Measurements from ENCODE around the gene USP7. TPM values are rescaled to one million over a fixed set of nuclear protein-coding genes. Genes with fewer than 3 reads are reported as not detected.
"Not testable (repeated sequence)": the region's sequence is repeated elsewhere in the genome, so short reads cannot be mapped to it uniquely, and the experiment has no call there.

USP7 gene
- total RNA-seq, result 70.2 and 73.2 TPM in 2 replicates

DNA sequence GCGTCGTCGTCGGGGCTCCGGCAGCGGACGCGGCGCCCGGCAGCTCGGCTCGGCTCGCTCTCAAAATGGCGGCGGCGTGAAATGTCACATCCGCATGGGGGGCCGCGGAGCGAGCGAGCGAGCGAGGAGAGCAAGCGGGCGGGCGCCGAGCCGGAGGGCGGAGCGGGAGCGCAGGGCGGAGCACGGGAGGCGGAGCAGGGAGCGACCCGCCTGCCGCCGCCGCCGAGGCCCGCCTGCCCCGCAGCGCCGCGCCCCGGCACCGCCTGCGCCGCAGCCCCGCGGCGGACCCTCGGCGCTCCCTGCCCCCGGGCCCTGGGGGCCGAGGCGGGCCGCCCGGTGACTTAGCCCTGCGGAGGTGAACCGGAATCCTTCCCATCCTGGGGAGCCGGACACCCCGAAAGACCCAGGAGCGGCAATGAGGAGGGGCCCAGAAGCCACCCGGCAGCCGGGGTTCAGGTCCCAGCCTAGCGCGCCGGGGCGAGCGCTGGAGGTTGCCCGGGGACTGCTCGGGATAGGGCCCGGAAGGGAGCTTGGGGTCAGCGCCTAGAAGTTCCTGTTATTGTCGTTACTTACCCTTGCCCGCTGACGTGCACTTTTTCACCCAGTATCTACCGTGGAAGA is at the start of gene USP7:
USP7 (minus strand) TSS at position 86 of the 621 bp plus-strand sequence. CDS start 621 bp downstream, outside the sequence.
- DNase-seq (ENCODE audit: low read depth, low spot score), result peak; percentile 59

- DNase-seq (ENCODE audit: low read depth, low spot score), result no peak
Measured at GRCh38 chr16:9013508-9013864, 49.8 kb upstream of the USP7 start.

DNA sequence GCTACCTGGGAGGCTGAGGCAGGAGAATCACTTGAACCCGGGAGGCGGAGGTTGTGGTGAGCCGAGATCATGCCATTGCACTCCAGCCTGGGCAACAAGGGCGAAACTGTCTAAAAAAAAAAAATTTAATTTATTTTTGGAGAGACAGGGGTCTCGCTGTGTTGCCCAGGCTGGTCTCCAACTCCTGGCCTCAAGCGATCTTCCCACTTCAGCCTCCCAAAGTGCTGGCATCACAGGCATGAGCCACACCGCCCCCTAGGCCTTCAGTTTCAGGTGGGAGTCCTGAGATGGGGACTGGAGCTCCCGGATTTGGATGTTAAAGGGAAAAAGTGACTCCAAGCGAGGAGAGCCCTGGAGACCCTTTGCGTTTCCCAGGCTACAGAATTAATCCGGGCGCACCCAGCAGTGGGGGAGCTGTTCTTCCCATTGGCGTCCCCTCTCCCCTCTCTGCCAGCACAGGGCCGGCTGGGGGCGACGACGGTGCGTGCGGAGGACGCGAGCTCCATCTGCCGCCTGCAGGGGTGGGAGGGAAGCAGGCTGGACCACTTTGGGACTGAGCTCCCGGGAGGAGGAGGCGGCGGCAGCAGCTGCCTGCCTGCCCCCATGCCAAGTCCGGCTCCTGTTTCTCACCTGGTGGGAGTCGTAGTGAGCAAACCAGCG is 49.3 kb upstream of the USP7 start:
- DNase-seq (ENCODE audit: low read depth, low spot score), result no peak

GRCh38 chr16:9012330-9012729 is 48.6 kb upstream of the USP7 start:
- DNase-seq (ENCODE audit: low read depth, low spot score), result no peak

DNA sequence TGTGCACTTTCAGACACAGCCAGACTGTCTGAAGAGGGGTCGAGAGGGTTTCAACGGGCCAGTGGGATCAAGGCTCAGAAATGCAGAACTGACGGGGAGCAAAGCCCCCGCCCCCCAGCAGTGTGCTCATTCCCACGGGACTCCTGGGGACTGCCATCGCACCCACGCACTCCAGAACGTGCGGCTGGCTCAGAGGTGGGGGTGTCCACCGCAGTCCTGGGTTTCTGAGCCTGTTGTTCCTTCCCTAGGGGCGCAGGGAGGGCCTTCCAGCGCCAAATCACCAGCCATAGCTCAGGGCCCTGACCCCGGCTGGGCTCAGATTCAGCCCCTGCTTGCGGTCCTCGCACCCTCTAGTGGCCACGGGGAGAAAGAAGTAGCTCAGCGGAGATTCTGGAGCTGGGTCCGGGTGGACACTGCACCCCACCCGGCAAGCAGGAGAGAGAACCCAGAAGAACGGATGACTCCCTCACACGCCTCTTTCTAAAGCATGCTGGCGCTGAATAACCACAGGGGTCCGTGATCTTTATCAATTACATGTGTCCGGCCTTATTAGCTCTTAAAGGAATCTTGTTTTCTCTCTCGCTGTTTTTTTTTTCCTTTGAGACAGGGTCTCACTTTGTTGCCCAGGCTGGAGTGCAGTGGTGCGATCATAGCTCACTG is 45.0 kb upstream of the USP7 start:
- peak; percentile 1 for DNase-seq (ENCODE audit: low read depth, low spot score)

GRCh38 chr16:9007177-9007794 is 43.6 kb upstream of the USP7 start:
- DNase-seq (ENCODE audit: low read depth, low spot score), result no peak

- no peak for DNase-seq (ENCODE audit: low read depth, low spot score)
Measured at GRCh38 chr16:9004183-9004582, 40.5 kb upstream of the USP7 start.

- no peak for DNase-seq (ENCODE audit: low read depth, low spot score)
Measured at GRCh38 chr16:9003763-9004162, 40.1 kb upstream of the USP7 start.

- no peak for DNase-seq (ENCODE audit: low read depth, low spot score)
Measured at GRCh38 chr16:9003322-9003721, 39.6 kb upstream of the USP7 start.

DNA sequence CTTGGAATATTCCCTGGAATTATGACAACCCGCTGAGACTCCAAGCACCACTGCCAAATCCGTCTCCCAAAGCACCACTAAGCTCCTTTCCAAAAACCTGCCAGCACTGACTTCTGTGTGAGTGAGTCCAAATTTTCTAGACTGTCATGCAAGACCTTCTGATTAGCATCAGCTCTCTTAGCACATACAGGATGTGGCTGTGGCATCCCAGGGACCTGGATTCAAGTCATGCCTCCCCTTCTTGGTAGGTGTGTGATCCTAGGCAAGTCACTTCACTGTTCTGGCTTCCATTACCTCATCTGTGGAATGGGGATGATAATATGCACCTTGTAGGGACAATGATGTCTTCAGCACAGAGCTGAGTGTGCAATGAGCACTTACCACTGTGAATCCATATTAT is 38.3 kb upstream of the USP7 start:
- no peak for DNase-seq (ENCODE audit: low read depth, low spot score)

DNA sequence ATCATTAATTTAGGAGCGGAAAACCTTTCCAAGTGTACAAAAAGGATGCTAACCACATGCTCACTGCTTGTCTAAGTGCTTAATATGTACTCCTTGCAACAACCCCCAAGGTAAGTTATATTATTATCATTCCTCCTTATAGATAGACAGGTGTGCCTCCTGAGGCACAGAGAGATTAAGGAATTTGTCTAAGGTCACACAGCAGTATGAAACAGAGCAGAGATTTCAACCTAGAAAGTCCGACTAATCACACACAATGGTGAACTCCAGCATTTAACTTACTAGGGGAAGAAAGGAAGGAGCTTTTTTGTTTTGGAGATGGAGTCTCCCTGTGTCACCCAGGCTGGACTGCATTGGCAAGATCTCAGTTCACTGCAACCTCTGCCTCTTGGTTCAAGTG is 37.0 kb upstream of the USP7 start:
- no peak for DNase-seq (ENCODE audit: low read depth, low spot score)

DNA sequence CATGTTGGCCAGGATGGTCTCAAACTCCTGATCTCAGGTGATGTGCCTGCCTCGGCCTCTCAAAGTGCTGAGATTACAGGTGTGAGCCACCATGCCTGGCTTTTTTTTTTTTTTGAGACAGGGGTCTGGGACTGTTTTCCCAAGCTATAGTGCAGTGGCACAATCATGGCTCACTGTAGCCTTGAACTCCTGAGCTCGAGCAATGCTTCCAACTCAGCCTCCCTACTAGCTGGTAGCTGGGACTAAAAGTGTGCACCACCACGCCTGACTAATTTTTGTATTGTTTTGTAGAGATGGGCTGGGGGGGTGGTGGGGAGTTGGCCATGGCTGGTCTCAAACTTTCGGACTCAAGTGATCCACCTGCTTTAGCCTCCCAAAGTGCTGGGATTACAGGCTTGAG is 36.1 kb upstream of the USP7 start:
- DNase-seq (ENCODE audit: low read depth, low spot score), result no peak

DNA sequence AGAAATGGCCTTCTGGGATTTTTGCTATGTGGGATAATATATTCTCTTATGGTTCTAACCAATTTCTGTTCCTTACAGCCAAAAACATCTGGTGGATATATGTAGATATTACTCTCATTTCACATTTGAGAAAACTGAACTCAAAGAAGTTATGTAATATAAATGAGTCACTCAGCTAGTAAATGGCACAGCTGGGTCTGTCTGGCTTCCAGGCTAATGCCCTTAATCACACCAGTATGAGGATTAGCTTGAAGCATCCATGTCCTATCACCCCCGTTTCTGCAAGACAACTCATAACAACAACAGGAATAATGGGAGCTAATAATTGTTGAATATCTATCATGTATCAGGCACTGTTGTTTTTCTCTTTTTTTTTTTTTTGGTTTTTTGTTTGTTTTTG is 34.4 kb upstream of the USP7 start:
- DNase-seq (ENCODE audit: low read depth, low spot score), result no peak

DNA sequence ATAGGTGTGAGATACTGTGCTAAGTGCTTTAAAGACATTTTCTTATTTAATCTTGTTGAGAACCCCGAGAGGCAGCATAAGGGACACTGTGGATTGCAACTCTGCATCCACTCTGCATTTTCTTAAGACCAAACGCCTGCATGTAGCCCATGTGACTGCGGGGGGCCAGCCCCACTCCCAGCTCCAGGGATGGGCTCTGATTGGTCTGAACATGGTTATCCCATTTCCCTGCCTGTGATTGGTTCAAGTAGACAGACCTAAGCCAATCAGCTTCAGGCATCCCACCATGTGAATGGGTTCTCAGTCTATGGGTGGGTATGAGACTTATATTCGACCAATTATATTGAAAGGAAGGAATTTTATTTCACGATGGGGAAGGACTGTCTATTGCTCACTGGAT is 33.2 kb upstream of the USP7 start:
- no peak for DNase-seq (ENCODE audit: low read depth, low spot score)

GRCh38 chr16:8990445-8990844 is 26.7 kb upstream of the USP7 start:
- DNase-seq (ENCODE audit: low read depth, low spot score), result no peak

- DNase-seq (ENCODE audit: low read depth, low spot score), result no peak
Measured at GRCh38 chr16:8989099-8989878, 25.6 kb upstream of the USP7 start.

- no peak for DNase-seq (ENCODE audit: low read depth, low spot score)
Measured at GRCh38 chr16:8986818-8987191, 23.1 kb upstream of the USP7 start.

GRCh38 chr16:8986111-8986510 is 22.4 kb upstream of the USP7 start:
- no peak for DNase-seq (ENCODE audit: low read depth, low spot score)

DNA sequence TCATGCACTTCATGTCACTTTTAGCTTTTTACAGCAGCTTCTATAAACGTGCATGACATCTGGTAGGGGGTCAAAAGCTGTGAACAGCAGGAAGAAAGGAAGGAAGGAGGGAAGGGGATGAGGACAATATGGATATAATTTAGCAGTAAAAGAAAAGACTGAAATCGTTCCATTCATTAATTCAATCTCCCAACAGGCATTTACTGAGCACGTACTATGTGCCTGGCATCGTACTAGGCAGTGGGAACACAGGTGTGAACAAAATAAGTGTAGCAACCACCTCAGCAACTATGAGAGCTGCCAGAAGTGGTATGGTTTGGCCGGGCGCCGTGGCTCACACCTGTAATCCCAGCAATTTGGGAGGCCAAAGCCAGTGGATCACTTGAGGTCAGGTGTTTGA is 19.1 kb upstream of the USP7 start:
- DNase-seq (ENCODE audit: low read depth, low spot score), result no peak

GRCh38 chr16:8981901-8982300 is 18.2 kb upstream of the USP7 start:
- not testable (repeated sequence) for DNase-seq (ENCODE audit: low read depth, low spot score)

DNA sequence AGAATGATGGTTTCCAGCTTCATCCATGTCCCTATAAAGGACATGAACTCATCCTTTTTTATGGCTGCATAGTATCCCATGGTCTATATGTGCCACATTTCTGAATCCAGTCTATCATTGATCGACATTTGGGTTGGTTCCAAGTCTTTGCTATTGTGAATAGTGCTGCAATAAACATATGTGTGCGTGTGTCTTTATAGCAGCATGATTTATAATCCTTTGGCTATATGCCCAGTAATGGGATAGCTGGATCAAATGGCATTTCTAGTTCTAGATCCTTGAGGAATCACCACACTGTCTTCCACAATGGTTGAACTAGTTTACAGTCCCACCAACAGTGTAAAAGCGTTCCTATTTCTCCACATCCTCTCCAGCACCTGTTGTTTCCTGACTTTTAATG is 12.5 kb upstream of the USP7 start:
- not testable (repeated sequence) for DNase-seq (ENCODE audit: low read depth, low spot score)

- DNase-seq (ENCODE audit: low read depth, low spot score), result no peak
Measured at GRCh38 chr16:8975039-8975438, 11.3 kb upstream of the USP7 start.
